DND-41 (cell line): ENCODE data around the gene MAP3K2.

ENCODE experiments used
- ATAC-seq: fragments of 200-7000 bp; cut with Tn5 transposase; 3 replicates; pipeline ENCODE4 v1.9.1; 2021; ENCODE audit warnings: low read depth; ENCODE audit not compliant: insufficient read depth
- DNase-seq: peaks from one replicate; pipeline ENCODE4 v3.0.0-alpha.2; 2020
- H2AFZ ChIP-seq: 2 replicates; pipeline ENCODE4 v1.6.0; 2012; ENCODE audit warnings: low read depth, low read length
- H3K27ac ChIP-seq: 2 replicates; pipeline ENCODE4 v1.5.1; 2012; ENCODE audit warnings: low read length, inconsistent platforms
- H3K27me3 ChIP-seq: fragments of 200-600 bp; sonication (generic); 2 replicates; pipeline ENCODE4 v1.6.0; 2012; ENCODE audit warnings: low read length, mild to moderate bottlenecking, inconsistent platforms; ENCODE audit not compliant: insufficient read depth, poor library complexity
- H3K36me3 ChIP-seq: 2 replicates; pipeline ENCODE4 v1.5.1; 2012; ENCODE audit warnings: low read length, inconsistent platforms; ENCODE audit not compliant: insufficient read depth
- H3K4me1 ChIP-seq: 2 replicates; pipeline ENCODE4 v1.5.1; 2012; ENCODE audit warnings: mild to moderate bottlenecking, low read length; ENCODE audit not compliant: insufficient read depth
- H3K4me2 ChIP-seq: 2 replicates; pipeline ENCODE4 v1.6.0; 2012; ENCODE audit warnings: mild to moderate bottlenecking, moderate library complexity, low read length, inconsistent platforms; ENCODE audit not compliant: insufficient read depth
- H3K4me3 ChIP-seq, 2 experiments: fragments of 200-600 bp in 1 of 2; shearing (Covaris generic) in 1 of 2; 2 replicates each; pipeline ENCODE4 v1.5.1; 2012 to 2016; ENCODE audit warnings: inconsistent platforms in 2 of 2, low read length in 2 of 2, mild to moderate bottlenecking in 2 of 2, low read depth in 1 of 2, moderate library complexity in 1 of 2
- H3K79me2 ChIP-seq: 2 replicates; pipeline ENCODE4 v1.6.0; 2012; ENCODE audit warnings: low read length, inconsistent platforms; ENCODE audit not compliant: insufficient read depth
- H3K9ac ChIP-seq: 2 replicates; pipeline ENCODE4 v1.6.0; 2012; ENCODE audit warnings: low read depth, mild to moderate bottlenecking, inconsistent platforms, low read length, moderate library complexity
- H3K9me3 ChIP-seq: 2 replicates; pipeline ENCODE4 v1.5.1; 2012; ENCODE audit warnings: low read length, moderate library complexity, mild to moderate bottlenecking, inconsistent platforms; ENCODE audit not compliant: insufficient read depth, severe bottlenecking
- H4K20me1 ChIP-seq: 2 replicates; pipeline ENCODE4 v1.6.0; 2012; ENCODE audit warnings: low read length; ENCODE audit not compliant: insufficient read depth
- CTCF ChIP-seq: IDR thresholded peaks from 2 replicates; pipeline ENCODE4 v1.5.1; 2012; ENCODE audit warnings: borderline replicate concordance, low read length, moderate library complexity, mild to moderate bottlenecking; ENCODE audit not compliant: poor library complexity, severe bottlenecking; ENCODE audit errors: extremely low read depth
- EZH2 ChIP-seq: IDR thresholded peaks from 3 replicates; pipeline ENCODE4 v1.6.1; 2012; ENCODE audit warnings: borderline replicate concordance, low read depth, mild to moderate bottlenecking, moderate library complexity, low read length, inconsistent platforms; ENCODE audit not compliant: severe bottlenecking

MAP3K2 gene

DNA sequence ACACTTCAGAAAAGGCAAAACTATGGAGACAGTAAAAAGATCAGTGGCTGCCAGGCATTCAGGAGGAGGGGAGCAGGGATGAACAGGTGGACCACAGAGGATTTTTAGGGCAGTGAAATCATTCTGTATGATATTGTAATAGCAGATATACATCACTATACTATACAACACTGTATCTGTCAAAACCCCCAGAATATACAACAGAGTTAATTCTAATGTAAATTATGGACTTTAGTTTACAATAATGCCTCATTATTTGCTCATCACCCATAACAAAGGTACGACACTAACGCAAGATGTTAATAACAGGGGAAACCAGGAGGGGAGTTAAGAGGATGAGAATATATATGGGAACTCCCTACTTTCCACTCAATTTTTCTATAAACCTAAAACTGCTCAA lies 28.8 kb downstream of the MAP3K2 start:
- TF ChIP-seq EZH2: no peak
- TF ChIP-seq CTCF: no peak
- no peak for DNase-seq
- H3K27ac ChIP-seq: no peak overlapping the region
- H3K9me3 ChIP-seq: no peaks in the 10 kb centered on the region
- H3K79me2 ChIP-seq: peaks cover 96% of the 10 kb centered on the region
- ATAC-seq: no peak
- H3K9ac ChIP-seq: no peak overlapping the region
- H3K4me1 ChIP-seq: no peaks in the 10 kb centered on the region
- no peaks in the 10 kb centered on the region for H3K27me3 ChIP-seq
- H3K4me2 ChIP-seq: no peak overlapping the region
- no peak overlapping the region for H3K4me3 ChIP-seq
- peaks cover 20% of the 10 kb centered on the region; the same call in 1 of the 2 replicates for H4K20me1 ChIP-seq
- no peaks in the 10 kb centered on the region; the same call in 1 of the 2 replicates for H3K36me3 ChIP-seq
- no peak overlapping the region for H2AFZ ChIP-seq

DNA sequence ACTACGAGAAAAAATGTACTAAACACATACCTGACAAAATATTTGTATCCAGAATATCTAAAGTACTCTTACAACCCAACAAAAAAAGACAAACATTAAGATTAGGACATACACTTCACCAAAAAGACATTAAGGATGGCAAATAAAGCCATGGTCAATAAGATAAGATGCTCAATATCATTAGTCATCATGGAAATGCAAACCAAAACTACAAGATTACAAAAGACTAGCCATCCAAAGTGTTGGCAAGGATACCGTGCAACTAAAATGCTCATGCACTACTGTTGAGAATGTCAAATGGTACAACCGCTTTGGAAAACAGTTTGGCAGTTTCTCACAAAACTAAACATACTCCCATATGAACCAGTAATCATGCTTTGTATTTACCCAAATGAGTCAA lies 29.7 kb downstream of the MAP3K2 start:
- Histone ChIP-seq H3K4me2 (no peak overlapping the region), H3K27ac (no peak overlapping the region), H4K20me1 (peaks cover 14% of the 10 kb centered on the region; the same call in 1 of the 2 replicates), H3K9ac (no peak overlapping the region), H3K4me1 (no peaks in the 10 kb centered on the region), H3K4me3 (no peak overlapping the region), H3K36me3 (no peaks in the 10 kb centered on the region; the same call in 1 of the 2 replicates), H3K9me3 (no peaks in the 10 kb centered on the region), H3K79me2 (peaks cover 87% of the 10 kb centered on the region), H3K27me3 (no peaks in the 10 kb centered on the region), H2AFZ (no peak overlapping the region)
- ATAC-seq (no peak), DNase-seq (no peak)
- TF ChIP-seq EZH2 (no peak), CTCF (no peak)

DNA sequence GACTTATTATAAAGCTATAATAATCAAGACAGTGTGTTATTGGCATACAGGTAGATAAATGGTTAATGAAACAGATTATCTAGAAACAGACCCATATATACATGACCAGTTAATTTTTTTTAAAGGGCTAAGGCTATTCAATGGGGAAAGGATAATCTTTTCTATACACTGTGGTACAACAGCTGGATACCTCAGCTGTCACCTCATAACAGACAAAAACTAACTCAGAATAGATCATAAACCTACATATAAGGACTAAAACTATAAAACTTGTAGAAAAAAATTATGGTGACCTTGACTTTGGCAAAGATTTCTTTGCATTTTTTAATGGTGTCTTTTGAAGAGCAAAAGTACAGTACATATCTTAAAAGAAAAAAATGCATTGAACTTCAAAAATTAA lies 30.2 kb downstream of the MAP3K2 start:
- H3K27ac ChIP-seq: no peak overlapping the region
- H3K9ac ChIP-seq: no peak overlapping the region
- no peaks in the 10 kb centered on the region; the same call in 1 of the 2 replicates for H3K36me3 ChIP-seq
- H3K27me3 ChIP-seq: no peaks in the 10 kb centered on the region
- no peak for TF ChIP-seq CTCF
- TF ChIP-seq EZH2: no peak
- peaks cover 82% of the 10 kb centered on the region for H3K79me2 ChIP-seq
- H3K9me3 ChIP-seq: no peaks in the 10 kb centered on the region
- H4K20me1 ChIP-seq: peaks cover 14% of the 10 kb centered on the region; the same call in 1 of the 2 replicates
- no peak overlapping the region for H3K4me3 ChIP-seq
- H2AFZ ChIP-seq: no peak overlapping the region
- ATAC-seq (no peak), DNase-seq (no peak)
- H3K4me2 ChIP-seq: no peak overlapping the region
- H3K4me1 ChIP-seq: no peaks in the 10 kb centered on the region

GRCh38 chr2:127356531-127356930 lies 31.2 kb downstream of the MAP3K2 start:
- no peaks in the 10 kb centered on the region; the same call in 1 of the 2 replicates for H3K36me3 ChIP-seq
- TF ChIP-seq CTCF (no peak), EZH2 (no peak)
- no peak overlapping the region for H3K27ac ChIP-seq
- H3K79me2 ChIP-seq: peaks cover 82% of the 10 kb centered on the region
- no peaks in the 10 kb centered on the region for H3K4me1 ChIP-seq
- H3K4me2 ChIP-seq: no peak overlapping the region
- no peaks in the 10 kb centered on the region for H3K9me3 ChIP-seq
- peaks cover 9% of the 10 kb centered on the region; the same call in 1 of the 2 replicates for H4K20me1 ChIP-seq
- no peak for DNase-seq
- no peaks in the 10 kb centered on the region for H3K27me3 ChIP-seq
- no peak for ATAC-seq
- no peak overlapping the region for H3K4me3 ChIP-seq
- H2AFZ ChIP-seq: no peak overlapping the region
- H3K9ac ChIP-seq: no peak overlapping the region
